GM21717 (cell line): ENCODE results near the gene KLK5.
"Not testable (repeated sequence)": the region's sequence is repeated elsewhere in the genome, so short reads cannot be mapped to it uniquely, and the experiment has no call there.

ENCODE experiments used
- ATAC-seq: cut with Tn5 transposase; IDR thresholded peaks from one replicate; pipeline ENCODE4 v1.9.1; 2021; ENCODE audit warnings: mild to moderate bottlenecking, moderate library complexity; ENCODE audit not compliant: unreplicated experiment

The KLK5 gene, protein sequence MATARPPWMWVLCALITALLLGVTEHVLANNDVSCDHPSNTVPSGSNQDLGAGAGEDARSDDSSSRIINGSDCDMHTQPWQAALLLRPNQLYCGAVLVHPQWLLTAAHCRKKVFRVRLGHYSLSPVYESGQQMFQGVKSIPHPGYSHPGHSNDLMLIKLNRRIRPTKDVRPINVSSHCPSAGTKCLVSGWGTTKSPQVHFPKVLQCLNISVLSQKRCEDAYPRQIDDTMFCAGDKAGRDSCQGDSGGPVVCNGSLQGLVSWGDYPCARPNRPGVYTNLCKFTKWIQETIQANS

DNA sequence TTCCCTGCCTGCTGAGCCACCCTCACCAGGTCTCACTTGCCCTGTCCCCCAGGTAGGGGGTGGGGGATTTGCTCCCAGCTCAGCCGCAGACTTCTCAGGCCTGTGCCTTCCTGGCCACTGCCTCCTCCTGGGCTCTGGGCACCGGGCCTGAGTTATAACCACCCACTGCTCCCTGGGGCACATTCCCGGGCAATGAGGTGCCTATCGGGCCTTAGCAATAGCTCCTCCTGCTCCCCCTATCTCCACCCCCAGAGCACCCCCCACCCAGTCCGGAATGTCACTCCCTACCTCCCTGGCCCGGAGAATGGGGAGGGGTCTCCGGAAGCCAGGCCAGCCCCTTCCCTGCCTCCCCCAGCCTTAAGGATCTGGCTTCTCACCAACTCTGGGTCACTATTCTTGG is at the start of gene KLK5:
Gene KLK5 (minus strand): TSS at position 129 of the 400 bp plus-strand sequence. CDS start 381 bp downstream, outside the sequence.
- ATAC-seq, result no peak

DNA sequence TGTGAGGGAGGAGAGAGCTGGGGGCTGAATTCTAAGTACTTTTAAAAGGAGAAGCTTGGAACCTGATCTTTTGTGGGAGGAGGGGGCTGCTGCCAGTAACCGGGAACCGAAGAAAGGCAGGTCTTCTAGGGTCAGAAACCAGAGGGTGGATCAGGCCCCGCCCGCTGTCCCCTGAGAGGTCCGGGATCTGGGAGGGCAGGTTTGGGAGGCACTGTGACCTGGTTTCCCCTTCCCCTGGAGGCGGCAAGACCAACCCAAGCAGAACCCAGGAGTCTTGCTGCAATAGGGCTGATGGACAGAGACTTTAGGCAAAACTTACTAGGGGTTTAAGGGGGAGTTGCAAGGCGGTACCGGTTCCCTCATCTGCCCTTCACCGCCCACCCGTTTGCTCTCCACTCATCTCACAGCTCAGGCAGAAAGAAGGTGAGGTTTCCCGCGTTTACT is 49.3 kb upstream of the KLK5 start:
- ATAC-seq, result no peak

DNA sequence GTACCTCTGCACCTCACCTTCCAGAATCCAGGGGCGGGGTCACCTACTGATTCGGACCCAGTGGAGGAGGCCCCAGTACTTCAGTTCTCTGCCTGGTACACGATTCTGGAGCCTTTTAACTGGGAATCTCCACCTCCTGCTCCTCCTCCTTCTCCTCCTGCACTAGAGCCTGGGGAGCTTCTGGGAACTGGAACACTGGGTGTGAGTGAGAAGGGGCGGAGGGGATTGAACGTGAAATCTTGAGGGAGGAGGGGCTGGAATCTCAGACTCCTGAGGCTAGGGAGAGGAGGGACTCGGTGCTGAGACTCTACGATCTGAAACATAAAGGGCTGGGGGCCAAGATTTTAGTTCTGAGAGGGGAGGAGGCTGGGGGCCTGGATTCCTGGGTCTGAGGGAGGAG is 48.7 kb upstream of the KLK5 start, which contains the start of gene KLK8:
Gene KLK8 (minus strand): TSS at position 90 of the 400 bp plus-strand sequence. CDS start 437 bp downstream, outside the sequence.
- ATAC-seq, result no peak

DNA sequence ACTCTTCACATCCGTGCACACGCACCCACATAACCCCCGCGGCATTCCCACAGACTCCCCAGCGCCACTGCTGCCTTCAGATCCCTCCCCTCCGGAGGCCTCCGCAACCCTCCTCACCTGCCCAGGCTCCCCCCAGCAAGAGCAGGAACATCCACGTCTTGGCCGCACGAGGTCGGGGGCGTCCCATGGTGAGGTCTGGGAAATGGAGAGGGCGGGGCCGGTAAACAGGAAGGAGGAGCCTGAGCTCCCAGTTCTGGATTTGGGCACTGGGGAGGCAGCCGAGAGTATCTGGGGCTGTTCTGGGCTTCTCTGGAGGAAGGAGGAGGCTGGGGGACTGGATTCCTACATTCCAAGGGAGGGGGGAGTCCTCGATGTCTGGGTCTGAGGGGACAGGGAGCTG is 48.1 kb upstream of the KLK5 start:
- ATAC-seq, result no peak

DNA sequence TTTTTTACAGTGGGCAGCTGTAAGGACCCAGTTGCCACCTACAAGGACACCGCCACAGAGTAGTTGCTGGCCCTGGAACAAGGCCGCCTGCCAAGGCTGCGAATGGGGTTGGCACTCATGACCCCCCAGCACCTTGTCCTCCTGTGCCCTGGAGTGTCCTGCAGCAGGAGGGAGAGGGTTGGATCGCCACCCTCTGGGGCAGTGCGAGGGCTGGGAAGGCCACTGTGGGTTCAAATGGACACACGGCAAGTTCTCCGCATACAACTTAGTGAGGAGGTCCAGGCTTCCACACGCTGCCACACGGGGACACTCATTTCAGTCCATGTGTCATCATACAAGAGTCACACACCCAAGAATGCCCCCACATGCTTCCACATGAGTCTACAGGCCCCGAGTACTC is 47.6 kb upstream of the KLK5 start:
- no peak for ATAC-seq

DNA sequence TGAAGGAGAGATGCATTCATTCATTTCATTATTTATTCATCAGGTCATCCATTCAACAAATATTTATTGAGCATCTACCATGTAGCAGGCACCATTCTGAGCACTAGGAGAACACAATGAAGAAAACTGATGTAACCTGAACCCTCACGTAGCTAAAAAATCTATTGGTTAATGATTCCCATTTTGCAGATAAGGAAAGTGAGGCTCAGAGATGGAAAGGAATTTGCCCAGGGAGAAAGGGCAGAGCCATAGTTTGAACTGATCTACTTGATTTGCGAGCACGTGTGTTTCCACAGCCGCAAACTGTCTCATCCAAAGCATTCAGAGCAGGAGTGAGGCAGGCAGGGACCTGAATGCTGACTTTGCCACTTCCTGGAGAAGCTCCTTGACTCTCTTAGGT is 45.8 kb upstream of the KLK5 start:
- ATAC-seq, result no peak

DNA sequence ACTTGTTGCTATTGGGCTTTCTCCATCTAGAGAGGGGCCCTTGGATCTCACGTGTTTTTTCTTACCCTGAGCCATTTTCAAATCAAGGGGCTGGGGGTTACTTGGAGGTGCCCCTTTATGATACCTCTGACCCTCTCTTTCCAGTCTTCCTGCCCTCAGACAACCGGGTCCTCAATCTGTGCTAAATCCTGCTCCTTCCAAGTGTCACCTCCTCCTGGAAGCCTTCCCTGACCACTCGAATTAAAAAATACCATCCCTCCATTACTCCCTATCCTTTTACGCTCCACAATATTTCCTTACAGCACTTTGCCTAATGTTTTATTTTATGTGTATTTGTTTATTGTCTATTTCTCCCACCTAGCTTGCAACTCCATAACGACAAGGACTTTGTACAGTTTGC is 45.2 kb upstream of the KLK5 start:
- no peak for ATAC-seq

DNA sequence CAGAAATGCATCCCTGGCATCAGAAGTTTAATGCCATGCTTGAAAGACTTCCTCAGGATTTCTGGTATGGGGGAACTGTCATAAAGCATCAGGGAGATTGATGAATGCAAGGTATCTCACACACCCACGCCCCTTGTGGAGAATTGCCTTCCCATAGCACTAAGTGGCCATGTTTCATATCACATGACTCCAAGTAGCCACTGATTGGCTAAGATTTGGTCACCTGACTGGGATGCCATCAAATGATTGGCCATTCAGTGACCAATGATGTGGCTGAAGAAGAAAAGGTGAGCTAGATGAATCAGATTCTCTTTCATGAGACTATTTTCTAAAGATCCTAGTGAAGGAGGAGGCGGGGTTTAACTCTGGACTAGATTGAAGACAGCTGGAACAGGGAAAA is 41.3 kb upstream of the KLK5 start:
- no peak for ATAC-seq

DNA sequence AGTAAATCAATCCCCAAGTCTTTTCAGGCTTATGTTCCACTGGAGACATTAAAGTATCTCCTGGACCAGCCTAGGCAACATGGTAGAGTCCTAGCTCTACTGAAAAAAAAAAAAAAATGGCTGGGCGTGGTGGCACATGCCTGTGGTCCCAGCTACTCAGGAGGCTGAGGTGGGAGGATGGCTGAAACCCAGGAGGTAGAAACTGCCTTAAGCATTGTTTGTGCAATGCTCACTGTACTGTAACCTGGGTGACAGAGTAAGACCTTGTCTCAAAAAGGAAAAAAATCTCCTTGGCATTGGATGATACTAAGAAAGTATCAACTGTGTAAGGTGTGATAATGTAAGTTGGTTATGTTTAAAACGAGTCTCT is 39.8 kb upstream of the KLK5 start:
- ATAC-seq, result no peak

DNA sequence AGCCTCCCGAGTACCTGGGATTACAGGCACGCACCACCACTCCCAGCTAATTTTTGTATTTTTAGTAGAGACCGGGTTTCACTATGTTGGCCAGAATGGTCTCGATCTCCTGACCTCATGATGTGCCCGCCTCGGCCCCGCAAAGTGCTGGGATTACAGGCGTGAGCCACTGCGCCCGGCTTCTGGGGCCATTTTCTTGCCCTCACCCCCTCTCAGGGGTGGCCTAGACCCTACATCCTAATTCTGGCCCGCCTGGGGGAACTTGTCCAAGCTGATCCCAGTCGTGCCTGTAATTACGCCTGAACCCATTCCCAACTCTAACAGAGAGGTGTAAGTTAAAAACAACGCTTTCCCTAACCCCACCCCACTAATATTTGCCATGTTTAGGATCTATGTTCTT is 31.6 kb upstream of the KLK5 start:
- ATAC-seq, result not testable (repeated sequence)

DNA sequence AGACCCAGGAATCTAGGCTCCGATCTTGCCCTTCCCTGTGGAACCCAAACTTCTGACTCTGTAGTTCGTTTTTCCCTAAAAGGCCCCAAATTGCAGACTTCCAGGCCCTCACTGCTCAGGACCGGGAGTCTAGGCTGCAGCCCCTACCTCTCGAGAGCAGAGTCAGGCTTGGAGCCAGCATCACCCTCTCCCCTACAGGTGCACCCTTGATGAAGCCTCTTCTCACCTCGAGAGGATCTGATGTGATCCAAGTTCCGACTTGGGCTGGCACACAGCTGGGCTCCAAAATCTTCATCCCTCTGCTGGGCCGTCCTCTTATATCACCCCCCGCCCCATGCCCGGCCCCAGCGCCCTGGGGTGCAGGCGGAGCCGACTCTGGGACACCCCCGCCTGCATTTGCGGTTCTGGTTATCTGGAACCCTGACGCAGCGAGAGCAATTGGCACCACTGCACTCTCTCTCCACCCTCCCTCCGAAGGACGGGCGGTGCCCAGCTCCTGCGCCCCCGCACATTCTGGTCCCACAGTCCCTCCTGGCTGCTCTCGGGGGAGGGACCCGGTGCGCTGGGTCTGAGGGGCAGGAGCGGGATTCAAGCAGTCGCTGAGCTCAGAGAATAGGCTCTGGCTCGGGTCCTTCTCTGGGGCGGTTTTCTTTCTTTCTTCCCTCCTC is 30.9 kb upstream of the KLK5 start, which contains the start of gene KLK7:
Gene KLK7 (minus strand): TSS at position 293 of the 668 bp plus-strand sequence. CDS start 1,518 bp downstream, outside the sequence.
- no peak for ATAC-seq

DNA sequence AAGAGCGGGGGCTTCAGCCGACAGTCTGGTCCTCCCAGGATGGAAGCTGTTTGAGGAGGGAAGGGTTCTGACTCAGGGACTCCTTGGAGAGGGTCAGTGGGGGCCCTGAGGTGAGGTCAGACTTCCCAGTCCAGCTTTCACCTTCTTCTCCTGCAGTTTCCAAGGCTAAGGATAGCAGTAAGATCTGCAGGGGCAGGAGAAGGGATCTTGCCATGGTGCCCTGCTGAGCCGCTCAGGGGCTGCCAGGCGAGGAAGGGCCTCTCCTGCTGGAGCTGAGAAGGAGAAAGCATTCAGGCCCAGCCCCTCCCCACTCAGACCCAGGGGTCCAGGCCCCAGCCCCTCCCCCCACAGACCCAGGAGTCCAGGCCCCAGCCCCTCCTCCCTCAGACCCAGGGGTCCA is 29.3 kb upstream of the KLK5 start:
- ATAC-seq, result no peak

DNA sequence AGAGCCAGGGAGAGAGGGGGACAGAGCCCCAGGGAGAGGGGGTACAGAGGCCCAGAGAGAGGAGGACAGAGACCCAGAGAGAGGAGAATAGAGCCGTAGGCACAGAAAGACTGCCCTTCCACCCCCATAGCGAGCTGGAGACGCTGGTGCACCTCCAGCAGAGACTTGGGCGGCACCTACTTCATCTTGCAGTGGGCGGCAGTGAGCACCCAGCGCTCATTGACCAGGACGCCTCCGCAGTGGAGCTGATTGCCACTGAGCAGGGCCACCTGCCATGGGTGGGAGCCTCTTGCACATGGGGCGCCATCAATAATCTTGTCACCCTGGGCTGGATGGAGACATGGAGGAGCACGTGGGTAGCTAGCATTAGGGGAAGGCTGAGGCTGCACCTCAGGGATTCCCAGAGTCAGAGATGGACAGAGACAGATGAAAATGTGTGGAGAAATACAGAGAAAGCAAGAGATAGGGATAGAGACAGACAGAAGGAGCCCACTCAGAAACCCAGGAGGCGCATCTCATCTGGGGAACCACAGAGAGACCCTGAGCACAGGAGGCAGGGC is 28.8 kb upstream of the KLK5 start:
- ATAC-seq, result no peak

DNA sequence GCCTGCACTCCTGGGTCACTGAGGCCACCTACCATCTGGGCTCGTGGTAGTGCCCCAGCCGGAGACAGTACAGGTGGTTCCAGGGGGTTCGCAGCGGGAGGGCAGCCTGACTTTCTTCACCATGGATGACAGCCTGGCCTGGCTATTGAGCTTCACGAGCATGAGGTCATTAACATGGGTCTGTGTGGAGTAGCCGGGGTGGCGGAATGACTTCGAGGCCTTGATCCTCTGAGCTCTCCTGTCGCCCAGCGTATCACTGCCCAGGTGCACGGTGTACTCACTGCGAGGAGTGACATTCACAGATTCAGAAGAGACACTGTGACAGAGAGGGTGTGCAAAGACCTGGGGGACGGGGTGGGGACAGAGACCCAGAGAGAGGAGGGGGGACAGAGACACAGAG is 27.4 kb upstream of the KLK5 start:
- ATAC-seq, result no peak

DNA sequence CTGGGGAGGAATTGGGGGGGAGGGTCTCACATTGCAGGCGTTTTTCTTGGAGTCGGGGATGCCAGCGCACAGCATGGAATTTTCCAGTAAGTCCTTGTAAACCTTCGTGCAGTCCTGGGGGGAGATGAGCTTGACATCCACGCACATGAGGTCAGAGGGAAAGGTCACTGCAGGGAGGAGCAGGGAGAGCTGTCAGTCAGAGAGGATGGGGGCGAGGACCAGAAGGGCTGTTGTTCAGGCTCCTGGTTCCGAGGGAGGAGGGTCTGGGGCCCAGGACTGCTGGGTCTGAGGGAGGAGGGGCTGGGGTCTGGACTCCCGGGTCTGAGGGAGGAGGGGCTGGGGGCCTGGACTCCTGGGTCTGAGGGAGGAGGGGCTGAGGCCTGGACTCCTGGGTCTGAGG is 26.9 kb upstream of the KLK5 start:
- ATAC-seq, result no peak

DNA sequence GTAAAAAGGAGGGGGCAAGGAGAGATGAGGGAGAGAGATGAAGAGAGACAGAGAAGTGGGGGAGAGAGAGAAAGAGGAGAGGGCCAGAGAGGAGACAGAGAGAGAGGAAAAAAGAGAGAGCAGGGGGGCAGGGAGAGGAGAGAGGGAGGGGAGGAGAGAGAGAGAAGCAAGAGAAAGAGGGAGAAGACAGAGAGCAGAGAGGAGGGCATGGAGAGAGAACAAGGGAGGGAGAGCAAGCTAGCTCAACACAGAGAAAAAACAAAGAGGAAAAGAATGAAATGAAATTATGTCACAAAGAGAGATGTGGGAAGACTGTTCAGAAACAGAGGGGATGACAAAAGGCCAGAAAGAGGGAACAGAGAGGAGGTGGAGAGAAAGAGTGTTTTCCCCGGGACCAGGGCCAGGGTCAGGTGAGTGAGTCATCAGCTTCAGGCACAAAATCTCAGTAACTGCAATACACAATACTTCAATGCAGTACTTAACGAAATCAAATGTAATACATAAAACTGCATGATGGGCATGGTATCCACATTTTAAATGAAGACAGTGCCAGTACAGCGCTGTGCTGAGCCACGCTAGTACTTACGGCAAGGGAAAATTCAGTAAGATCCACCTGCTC is 26.0 kb upstream of the KLK5 start:
- ATAC-seq, result no peak

DNA sequence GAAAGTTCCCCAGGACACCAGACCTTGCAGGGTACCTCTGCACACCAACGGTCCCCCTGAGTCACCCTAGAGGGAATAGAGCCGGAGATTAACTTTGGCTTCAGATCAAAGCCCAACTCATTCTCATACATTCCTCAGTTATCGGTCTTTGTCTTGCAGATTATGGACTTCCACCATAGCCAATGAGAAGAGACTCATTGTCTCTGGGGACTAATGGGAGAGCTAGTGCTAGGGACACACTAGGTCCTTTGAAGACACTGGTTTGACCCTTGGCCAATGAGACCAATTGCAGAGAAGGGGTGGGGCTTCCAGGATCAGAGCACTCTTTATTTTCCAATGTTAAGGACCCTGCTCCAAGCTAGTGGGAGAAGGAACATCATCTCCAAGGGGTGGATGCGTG is 24.8 kb upstream of the KLK5 start:
- ATAC-seq, result no peak

DNA sequence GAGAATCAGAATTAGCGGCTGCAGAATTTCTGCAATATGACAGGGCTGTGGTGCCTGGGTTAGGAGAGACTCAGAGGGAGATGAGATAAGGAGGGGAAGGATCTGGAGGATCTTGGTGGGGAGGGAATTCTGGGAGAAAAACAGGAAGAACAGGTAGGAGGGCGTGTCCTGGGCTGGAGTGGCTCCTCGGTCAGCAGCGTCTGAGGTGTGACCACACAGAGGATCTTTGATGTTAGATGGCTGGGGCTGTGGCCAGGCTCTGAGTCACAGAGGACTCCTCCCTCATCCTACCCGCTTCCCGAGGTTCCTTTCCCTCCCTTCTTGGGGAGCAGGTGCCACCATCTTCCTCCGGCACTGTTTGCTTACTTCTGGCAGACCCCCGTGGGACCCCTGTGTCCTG is 22.9 kb upstream of the KLK5 start:
- ATAC-seq, result no peak

DNA sequence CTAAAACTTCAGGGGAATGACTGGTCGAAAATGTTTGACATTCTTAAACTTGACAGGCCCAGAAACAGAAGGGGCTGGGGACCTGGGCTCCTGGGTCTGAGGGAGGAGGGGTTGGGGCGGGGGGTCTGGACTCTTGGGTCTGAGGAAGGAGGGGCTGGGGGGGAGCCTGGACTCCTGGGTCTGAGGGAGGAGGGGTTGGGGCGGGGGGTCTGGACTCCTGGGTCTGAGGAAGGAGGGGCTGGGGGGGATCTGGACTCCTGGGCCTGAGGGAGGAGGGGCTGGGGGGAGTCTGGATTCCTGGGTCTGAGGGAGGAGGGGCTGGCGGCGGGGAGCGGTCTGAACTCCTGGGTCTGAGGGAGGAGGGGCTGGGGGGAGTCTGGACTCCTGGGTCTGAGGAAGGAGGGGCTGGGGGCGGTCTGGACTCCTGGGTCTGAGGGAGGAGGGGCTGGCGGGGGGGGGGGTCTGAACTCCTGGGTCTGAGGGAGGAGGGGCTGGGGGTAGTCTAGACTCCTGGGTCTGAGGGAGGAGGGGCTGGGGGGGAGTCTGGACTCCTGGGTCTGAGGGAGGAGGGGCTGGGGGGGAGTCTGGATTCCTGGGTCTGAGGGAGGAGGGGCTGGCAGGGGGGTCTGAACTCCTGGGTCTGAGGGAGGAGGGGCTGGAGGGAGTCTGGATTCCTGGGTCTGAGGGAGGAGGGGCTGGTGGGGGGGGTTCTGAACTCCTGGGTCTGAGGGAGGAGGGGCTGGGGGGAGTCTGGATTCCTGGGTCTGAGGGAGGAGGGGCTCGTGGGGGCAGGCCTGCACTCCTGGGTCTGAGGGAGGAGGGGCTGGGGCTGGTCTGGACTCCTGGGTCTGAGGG is 22.1 kb upstream of the KLK5 start:
- ATAC-seq, result no peak

DNA sequence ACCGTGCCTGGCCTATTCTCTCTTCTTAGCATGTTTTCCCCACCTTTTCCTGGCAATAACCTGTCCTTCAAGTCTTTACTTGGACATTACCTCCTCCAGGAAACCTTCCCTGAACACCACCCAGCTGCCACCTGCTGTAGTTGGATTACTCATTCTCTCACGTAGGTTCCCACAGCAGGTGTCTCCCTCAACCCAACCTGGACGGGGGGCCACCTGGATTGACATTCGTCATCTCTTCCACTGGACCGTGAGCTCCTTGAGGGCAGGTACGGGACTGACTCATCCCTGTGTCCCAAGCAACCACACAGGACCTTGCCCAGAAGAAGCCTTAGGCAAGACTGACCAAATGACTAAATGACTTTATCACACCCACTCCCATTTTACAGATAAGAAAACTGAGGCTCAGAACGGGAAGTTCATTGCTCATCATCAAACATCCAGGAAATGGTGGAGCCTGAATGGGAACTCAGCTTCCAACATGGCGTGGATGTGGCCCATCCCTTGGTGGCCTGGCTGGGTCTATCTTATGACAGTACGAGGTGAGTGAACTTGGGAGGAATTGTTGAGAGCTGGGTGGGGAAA is 20.0 kb upstream of the KLK5 start:
- ATAC-seq, result no peak
